Posterior cingulate gyrus (tissue), 11 donors: ENCODE data around the gene AIF1.
"Not testable (repeated sequence)": the region's sequence is repeated elsewhere in the genome, so short reads cannot be mapped to it uniquely, and the experiment has no call there.

Source experiments
- DNase-seq, 10 donors: peaks; one replicate each; pipeline versions ENCODE4 v3.0.0 to v3.0.0-alpha.2; 2020 to 2021; ENCODE audit warnings: mixed read lengths in 3 of 10
- intact Hi-C: fragments of 100-400 bp; cut with DNase I; formaldehyde crosslinking; loops from one replicate; pipeline ENCODE4 v1.15.1; 2023

Gene AIF1

DNA sequence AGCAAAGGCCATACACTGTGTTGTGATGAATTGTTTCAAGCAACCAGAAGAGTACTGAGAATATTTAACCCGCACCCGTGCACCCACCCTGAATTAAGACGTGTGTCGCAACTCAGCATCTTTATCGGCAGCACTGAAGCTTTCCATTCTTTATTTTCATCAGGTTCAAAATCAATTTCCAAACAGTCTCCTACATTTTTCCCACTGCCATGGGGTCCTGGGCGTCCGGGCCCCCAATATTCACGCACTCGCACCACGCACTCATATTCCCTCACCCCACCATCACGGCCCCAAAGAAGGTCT is 34.6 kb upstream of the AIF1 start:
- intact Hi-C loops = loop anchor here (2.0 kb wide), 1 partner anchor 18 kb away; no protein-coding TSS in a partner anchor
- DNase-seq = no peak

DNA sequence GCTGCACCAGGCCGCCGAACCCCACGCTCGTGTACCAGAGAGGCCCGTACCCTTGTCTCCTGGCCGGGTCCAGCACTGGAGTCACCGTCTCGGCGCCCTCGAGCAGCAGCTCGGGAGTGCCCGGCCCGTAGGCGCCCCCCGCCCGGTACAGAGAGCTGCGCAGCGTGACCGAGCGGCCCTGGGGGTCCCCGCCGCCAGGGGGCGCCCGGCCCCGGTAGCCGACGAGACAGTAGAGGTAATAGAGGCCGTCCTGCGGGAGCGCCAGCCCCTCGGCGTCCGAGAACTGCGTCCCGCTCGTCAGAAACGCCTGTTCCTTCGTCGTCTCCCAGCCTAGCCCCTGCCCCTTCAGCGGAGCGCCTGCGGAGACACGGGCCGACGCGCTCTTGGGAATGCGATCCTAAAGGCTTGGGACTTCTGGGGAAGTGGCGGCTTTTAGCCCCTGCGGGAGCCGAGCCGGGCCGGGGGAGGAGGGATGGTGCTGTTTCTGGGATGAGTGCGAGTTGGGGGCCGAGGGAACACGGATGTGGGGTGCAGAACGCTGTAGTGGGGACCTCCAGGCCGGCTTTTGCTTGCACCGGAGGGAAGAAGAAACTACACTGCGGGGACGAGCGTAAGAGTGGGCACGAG is 34.1 kb upstream of the AIF1 start:
- DNase-seq = peak; percentile 74 to 98 (median 88)
- intact Hi-C loops = loop anchor here (2.0 kb wide), 1 partner anchor 18 kb away; no protein-coding TSS in a partner anchor

DNA sequence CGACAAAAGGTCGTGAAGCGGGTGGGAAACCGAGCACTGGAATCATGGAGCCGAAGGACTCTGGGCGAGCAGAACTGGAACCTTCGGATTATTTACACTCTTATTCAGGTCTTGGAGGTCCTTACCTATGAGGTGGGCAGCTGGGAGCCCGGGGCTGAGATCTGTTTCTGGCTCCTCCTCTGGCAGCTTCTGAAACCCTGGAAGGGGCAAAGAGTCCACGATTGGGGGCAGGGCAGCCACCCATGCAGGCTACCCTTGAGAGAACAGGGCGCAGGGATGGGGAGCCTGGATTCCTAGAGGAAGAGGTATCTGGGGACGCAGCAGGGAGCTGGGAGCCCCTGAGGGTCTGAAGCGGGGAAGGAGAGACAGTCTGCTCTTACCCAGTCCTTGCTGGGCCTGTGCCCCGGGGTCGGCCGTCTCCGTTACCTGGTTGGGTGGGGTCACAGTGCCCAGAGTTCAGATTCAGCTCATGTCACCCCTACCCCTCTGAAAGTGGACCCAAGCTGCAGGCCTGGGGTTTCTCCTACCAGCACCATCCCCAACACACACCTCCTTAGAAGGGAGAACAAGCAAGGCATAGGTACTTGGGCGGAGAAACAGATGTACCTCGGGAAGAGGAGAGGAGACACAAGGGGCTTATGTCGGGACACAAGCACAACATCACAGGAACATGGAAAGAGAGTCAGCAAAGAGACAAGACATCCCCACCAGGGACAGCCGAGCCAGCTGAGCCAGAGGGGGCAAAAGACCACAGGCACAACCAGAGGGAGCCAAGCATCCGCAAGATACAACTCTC is 33.4 kb upstream of the AIF1 start:
- peak in 5 of 10 donors; percentile 17 to 82 (median 79) for DNase-seq
- intact Hi-C loops = loop anchor here (2.0 kb wide), 1 partner anchor 17 kb away; no protein-coding TSS in a partner anchor

GRCh38 chr6:31582230-31582643 is 32.8 kb upstream of the AIF1 start, which contains the start of gene LTB:
LTB (minus strand) TSS chr6:31582424; CDS start chr6:31582417, 7 bp downstream.
- intact Hi-C loops = no loop called here
- peak in 1 of 10 donors; percentile 55 for DNase-seq

DNA sequence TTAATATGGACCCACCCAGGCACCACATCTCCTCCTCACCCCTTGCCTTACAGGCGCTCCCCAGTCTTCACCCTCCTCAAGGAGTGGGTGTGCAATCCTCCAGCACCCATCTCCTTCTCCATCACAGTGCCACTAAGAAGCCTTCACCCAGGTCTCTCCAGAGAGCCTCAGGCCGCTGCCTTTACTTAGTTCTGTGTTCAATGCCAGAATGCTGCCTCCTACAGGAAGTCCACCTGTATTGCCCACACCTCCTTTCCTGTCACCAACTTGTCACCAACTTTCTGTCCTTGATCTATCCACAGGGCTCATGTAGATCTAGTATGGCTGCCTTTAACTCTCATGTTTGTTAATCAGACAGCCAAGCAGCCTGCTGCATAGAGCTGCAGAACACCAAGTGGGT is 29.5 kb upstream of the AIF1 start:
- intact Hi-C loops = no loop called here

GRCh38 chr6:31586008-31586407 is 29.0 kb upstream of the AIF1 start, which contains the start of gene LST1:
LST1 (plus strand) TSS chr6:31586277; CDS start chr6:31587300, 1,023 bp downstream.
- DNase-seq = peak in 1 of 10 donors; percentile 64
- intact Hi-C loops = no loop called here

More for the DNA sequence above, 29.5 kb upstream of the AIF1 start:
- peak in 1 of 10 donors; percentile 21 for DNase-seq

DNA sequence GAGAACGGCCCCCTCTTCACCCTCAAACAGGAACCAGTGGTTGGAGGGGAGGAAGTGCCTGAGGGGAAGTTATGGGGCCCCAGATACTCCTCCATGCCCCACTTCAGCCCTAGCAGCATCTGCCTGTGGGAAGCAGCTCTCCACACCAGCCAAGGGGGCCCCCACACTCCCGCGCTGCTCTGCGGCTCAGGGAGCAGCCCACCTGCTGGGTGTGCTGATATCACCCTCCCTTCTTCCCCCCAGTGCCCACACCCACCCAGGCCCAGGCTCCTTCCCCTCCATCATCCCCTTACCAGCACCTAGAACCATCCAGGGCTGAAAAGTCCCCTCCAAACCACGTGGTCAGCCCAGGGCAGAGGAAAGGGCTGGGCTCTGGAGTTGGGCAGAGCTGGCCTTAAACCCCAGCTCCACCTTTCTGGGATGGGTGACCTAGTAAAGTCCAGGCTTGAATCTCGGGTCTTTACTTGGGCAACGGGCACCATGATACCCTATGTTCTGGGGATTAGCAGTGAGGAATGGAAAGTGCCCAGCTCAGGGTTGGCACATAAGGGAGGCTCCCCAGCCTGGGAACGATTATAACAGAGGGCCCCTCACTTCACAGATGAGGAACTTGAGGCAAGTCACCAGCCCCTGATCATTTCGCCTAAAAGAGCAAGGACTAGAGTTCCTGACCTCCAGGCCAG is 28.3 kb upstream of the AIF1 start:
- peak in 1 of 10 donors; percentile 85 for DNase-seq
- intact Hi-C loops = no loop called here

DNA sequence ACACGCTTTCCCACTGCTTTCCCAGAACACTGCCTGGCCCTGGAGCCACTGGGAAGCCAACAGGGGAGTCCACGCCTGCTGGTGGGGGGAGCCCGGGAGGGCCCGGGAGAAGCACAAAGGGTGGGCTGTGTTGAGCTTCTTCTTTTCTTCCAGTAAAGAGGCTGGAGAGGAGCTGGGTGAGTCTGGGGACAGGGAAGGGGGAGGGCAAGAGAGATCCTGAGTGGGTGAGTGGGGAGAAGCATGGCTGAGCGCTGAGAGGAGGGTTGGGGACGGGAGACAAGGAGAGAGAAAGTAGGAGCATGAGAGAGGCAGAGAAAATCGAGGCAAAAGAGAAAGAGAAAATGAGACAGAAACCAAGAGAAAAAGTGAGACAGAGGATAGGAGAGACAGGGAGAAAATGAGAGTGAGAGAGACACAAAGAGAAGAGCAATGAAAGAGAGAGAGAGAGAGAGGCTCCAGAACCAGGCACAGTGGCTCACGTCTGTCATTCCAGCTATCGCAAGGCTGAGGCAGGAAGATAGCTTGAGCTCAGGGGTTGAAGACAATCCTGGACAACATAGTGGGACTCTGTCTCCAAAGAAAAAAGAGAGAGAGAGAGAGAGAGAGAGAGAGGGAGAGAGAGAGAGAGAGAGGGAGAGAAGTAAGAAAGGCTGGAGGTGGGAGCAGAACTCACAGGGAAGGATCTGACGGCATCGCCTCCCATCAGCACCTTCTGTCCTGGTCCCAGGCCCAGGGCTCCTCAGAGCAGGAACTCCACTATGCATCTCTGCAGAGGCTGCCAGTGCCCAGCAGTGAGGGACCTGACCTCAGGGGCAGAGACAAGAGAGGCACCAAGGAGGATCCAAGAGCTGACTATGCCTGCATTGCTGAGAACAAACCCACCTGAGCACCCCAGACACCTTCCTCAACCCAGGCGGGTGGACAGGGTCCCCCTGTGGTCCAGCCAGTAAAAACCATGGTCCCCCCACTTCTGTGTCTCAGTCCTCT is 26.9 kb upstream of the AIF1 start:
- peak in 1 of 10 donors; percentile 74 for DNase-seq
- intact Hi-C loops = no loop called here

DNA sequence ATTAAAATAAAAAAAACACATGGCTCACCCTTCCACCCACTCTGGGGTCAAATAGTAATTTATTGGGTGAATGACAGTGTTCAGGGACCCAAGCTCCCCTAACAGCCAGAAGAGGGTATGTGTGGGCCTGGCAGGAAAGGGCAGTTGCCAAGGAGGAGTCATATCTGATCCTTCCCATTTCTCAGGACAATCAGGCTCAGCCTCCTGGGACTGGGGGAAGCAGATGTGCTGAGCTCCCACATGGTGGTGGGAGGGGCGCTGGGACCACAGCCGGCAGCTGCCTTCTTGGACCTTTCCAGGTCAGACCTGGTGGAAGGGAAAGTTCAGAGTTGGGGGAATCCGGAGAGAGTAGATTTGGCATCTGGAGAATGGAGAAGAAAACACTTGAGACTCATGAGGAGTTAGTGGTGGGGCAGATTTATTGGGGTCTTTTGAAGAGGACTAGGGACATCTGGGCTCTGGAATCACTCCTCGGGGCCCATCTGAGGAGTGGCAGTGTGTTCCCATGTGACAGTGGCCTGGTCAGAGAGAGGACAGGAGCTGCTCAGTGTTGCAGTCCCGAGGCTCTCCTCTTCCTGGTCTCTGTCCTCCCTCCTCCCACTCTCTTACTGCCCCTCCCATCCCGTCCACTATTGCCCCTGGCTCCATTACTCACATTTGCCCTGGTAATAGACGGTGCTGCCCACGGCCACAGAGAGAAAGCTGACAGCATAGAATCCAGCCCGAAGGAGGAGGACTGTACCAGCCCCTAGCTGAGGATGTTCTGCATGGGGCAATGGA is 26.0 kb upstream of the AIF1 start:
- intact Hi-C loops = no loop called here
- peak in 1 of 10 donors; percentile 60 for DNase-seq

- DNase-seq, intact Hi-C loops: not testable (repeated sequence)
Observed at GRCh38 chr6:31590691-31591090, 24.3 kb upstream of the AIF1 start.

- no peak for DNase-seq
- intact Hi-C loops = no loop called here
Observed at GRCh38 chr6:31592396-31592771, 22.6 kb upstream of the AIF1 start.

- intact Hi-C loops = no loop called here
- no peak for DNase-seq
Observed at GRCh38 chr6:31597006-31597405, 18.0 kb upstream of the AIF1 start.

- intact Hi-C loops = no loop called here
- no peak for DNase-seq
Observed at GRCh38 chr6:31607317-31607716, 7.7 kb upstream of the AIF1 start.

DNA sequence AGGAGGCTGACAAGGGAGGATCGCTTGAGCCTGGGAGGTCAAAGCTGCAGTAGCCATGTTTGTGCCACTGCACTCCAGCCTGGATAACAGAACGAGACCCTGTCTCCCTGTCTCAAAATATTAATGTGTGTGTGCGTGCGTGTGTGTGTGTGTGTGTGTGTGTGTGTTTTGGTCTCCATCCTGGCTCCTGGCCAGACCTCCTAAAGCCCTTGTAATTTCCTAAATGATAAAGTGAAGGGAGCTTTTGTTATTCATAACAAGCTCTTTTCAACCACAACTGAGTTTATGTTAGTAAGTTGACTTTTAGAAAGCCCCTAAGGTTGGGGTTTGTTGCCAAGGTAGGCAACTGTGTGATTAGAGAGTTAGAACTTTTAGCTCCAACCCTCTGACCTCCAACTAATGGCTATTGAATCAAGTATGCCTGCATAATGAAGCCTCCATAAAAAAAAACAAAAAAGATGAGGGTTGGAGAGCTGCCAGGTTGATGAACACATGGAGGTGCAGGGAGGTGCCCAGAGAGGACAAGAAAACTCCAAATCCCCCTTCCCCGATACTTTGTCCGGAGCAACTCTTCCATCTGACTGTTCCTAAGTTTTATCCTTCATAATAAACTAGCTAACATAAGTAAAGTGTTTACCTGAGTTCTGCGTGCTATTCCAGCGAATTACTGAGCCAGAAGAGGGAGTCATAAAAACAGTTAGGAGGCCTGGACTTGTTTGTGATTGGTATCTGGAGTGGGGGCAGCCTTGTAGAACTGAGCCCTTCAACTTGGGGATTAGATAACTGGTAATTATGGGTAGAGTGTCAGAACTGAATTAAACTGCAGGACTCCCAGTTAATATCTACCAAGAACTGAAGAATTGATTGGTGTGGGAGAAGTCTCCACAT is 5.3 kb upstream of the AIF1 start:
- intact Hi-C loops = no loop called here
- no peak for DNase-seq

DNA sequence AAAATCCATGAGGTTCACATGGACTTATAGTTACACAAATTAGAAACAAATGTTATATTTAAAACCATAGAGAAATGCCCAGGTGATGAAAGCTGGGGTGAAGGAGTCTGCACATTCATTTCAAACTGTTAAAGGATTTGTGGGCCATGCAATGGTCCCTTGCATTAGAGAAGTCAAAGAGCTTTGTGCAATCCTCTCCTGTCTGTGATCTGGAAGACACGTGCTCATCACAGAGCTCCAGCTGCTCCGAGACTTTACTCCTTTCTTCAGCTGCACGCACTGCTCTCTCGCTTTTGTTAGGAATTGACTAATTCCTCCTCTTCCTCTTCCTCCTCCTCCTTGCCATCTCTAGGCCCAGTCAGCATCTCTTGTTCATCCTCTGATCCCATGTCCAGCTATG is 4.1 kb upstream of the AIF1 start:
- intact Hi-C loops = no loop called here

GRCh38 chr6:31614075-31614619 is 887 bp upstream of the AIF1 start:
- no peak for DNase-seq
- intact Hi-C loops = no loop called here

More for the DNA sequence above, 4.1 kb upstream of the AIF1 start:
- DNase-seq = no peak

DNA sequence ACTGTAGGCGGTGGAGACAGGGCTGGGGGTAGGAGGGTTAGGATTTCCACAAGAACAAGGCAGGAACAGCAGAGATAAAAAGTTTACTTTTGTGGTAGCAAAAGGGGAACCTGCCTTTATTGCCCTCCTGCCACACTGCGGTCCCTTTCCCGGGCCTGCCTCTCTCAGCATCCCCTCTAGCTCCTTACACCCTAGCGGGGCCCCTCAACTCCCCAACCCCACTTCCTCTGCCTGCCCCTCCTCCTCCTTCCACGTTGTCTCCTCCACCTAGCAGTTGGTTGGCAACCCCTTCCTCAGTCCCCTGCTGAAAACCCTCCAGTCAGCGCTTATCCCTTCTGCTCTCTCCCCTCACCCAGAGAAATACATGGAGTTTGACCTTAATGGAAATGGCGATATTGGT is 714 bp downstream of the AIF1 start:
- intact Hi-C loops = no loop called here
- no peak for DNase-seq

DNA sequence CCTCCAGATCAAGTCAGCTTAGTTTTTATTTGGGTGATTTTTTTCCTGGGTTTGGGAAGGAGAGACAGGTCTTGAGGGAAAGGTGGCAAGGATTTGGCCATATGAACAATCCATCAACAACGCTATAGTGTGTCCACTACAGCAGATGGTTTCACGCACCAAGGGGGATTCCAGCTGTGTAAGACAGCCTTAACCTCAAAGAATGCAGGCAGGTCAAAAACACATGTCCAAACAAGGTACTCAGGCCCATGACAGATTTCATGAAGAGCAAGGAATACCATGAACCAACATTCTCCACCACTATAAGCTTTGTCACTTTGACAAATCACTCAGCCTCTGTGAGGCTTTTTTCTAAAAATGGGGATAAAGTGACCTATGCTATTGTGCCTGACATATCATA is 2.0 kb downstream of the AIF1 start:
- DNase-seq = no peak
- intact Hi-C loops = no loop called here
